ENCODE measurements around the gene IL17D. TPM values are rescaled to one million over a fixed set of nuclear protein-coding genes. Genes with fewer than 3 reads are reported as not detected.

IL17D gene
- total RNA-seq, 2 experiments from 2014 or later = 0.47 TPM; not detected in 1

DNA sequence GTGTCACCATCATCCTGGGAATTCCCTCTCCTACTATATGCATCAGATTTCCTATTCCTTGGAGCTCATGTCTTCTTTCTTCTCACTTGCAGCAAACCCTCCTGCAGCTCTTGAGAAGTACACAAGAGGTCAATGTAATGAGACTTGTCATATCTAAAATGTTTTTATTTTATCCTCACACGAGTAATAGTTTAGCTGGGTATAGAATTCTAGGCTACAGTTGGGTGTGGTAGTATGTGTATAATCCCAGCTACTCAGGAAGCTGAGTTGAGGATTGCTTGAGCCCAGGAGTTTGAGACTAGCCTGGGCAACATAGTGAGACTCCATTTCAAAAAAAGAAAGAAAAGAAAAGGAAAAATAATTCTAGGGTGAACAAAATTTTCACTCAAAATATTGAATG, 45.9 kb downstream of the IL17D start:
- H3K27ac Mint-ChIP-seq = no peak overlapping the region
- no peaks in the 10 kb centered on the region for H3K27me3 Mint-ChIP-seq
- DNase-seq = no peak
- POLR2A ChIA-PET = no interaction called here
- H3K27ac ChIP-seq (ENCODE audit: low read depth in 1 of 2, low read length in 2 of 2) = no peak overlapping the region
- peaks cover 84% of the 10 kb centered on the region for H3K36me3 Mint-ChIP-seq (ENCODE audit: low read depth)
- H3K4me1 ChIP-seq (ENCODE audit: insufficient read depth, low read length) = no peaks in the 10 kb centered on the region
- no peak overlapping the region for H3K4me3 ChIP-seq (ENCODE audit: low read length)
- TF ChIP-seq, protein P1, sequence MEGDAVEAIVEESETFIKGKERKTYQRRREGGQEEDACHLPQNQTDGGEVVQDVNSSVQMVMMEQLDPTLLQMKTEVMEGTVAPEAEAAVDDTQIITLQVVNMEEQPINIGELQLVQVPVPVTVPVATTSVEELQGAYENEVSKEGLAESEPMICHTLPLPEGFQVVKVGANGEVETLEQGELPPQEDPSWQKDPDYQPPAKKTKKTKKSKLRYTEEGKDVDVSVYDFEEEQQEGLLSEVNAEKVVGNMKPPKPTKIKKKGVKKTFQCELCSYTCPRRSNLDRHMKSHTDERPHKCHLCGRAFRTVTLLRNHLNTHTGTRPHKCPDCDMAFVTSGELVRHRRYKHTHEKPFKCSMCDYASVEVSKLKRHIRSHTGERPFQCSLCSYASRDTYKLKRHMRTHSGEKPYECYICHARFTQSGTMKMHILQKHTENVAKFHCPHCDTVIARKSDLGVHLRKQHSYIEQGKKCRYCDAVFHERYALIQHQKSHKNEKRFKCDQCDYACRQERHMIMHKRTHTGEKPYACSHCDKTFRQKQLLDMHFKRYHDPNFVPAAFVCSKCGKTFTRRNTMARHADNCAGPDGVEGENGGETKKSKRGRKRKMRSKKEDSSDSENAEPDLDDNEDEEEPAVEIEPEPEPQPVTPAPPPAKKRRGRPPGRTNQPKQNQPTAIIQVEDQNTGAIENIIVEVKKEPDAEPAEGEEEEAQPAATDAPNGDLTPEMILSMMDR (IDR thresholded peaks at IDR 0.05) = no peak
- CTCF ChIA-PET = no interaction called here
- H3K36me3 ChIP-seq (ENCODE audit: insufficient read depth, low read length) = no peaks in the 10 kb centered on the region
- no peak for ATAC-seq (ENCODE audit: poor library complexity)
- no peaks in the 10 kb centered on the region for H3K27me3 ChIP-seq (ENCODE audit: control insufficient read depth in 1 of 2, insufficient read depth in 2 of 2, low read length in 2 of 2)
- no peaks in the 10 kb centered on the region for H3K4me1 Mint-ChIP-seq (ENCODE audit: low read depth)
- peaks cover 14 to 38% of the 10 kb centered on the region in 2 experiments for H3K9me3 ChIP-seq (ENCODE audit: control insufficient read depth in 1 of 2, insufficient read depth in 1 of 2, low read length in 2 of 2)
- H3K9me3 Mint-ChIP-seq = peaks cover 35% of the 10 kb centered on the region
- intact Hi-C loops (cut with DNase I, micrococcal nuclease) = no loop called here
- H3K4me3 Mint-ChIP-seq = no peak overlapping the region

DNA sequence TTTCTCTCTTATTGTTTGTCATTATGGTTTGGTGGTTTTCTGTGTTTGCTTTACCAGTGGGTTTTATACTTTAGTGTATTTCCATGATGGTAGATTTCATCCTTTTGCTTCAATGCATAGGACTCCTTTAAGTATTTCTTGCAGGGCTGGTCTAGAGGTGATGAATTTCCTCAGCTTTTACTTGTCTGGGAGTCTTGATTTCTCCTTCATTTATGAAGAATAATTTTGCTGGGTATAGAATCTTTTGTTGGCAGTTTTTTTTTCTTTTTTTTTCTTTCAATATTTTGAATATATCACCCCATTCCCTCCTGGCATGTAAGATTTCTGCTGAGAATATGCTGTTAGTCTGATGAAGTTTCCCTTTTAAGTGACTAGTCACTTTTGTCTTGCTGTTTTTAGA, 50.5 kb downstream of the IL17D start:
- no peak overlapping the region for H3K27ac Mint-ChIP-seq
- peaks cover 87% of the 10 kb centered on the region for H3K36me3 Mint-ChIP-seq (ENCODE audit: low read depth)
- Histone ChIP-seq H3K36me3 (ENCODE audit: insufficient read depth, low read length) (peaks cover 5% of the 10 kb centered on the region), H3K9me3 (ENCODE audit: control insufficient read depth in 1 of 2, insufficient read depth in 1 of 2, low read length in 2 of 2) (peaks cover 11 to 37% of the 10 kb centered on the region in 2 experiments), H3K27ac (ENCODE audit: low read depth in 1 of 2, low read length in 2 of 2) (no peak overlapping the region), H3K27me3 (ENCODE audit: control insufficient read depth in 1 of 2, insufficient read depth in 2 of 2, low read length in 2 of 2) (no peaks in the 10 kb centered on the region), H3K4me3 (ENCODE audit: low read length) (no peak overlapping the region), H3K4me1 (ENCODE audit: insufficient read depth, low read length) (no peaks in the 10 kb centered on the region)
- ChIA-PET CTCF (no interaction called here), POLR2A (interaction anchor here (0.7 kb wide), 1 partner anchor 229 kb away, joined by 3 read pairs; the partner anchor contains the start of gene CRYL1)
- DNase-seq (no peak), ATAC-seq (ENCODE audit: poor library complexity) (no peak)
- H3K27me3 Mint-ChIP-seq = no peaks in the 10 kb centered on the region
- H3K4me3 Mint-ChIP-seq = no peak overlapping the region
- H3K9me3 Mint-ChIP-seq = peaks cover 23% of the 10 kb centered on the region
- TF ChIP-seq, protein P1 (IDR thresholded peaks at IDR 0.05) = no peak
- intact Hi-C loops (cut with DNase I, micrococcal nuclease) = no loop called here
- H3K4me1 Mint-ChIP-seq (ENCODE audit: low read depth) = no peaks in the 10 kb centered on the region

DNA sequence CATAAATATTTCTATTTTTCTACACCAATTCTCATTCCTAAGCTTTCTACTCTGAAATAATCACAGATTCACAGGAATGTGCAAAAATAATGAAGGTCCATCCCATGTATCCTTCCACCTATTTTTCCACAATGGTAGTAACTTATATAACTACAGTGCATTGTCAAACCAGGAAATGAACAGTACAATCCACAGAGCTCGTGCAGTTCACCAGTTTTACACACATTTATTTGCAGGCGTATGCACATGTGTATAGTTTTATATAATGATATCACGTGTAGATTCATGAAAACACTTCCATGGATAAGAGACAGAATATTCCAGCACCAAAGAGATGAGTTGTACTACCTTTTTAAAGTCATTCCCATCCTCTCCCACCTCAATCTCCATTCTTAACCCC, 57.4 kb downstream of the IL17D start:
- Histone ChIP-seq H3K4me1 (ENCODE audit: insufficient read depth, low read length) (no peaks in the 10 kb centered on the region), H3K27ac (ENCODE audit: low read depth in 1 of 2, low read length in 2 of 2) (no peak overlapping the region), H3K36me3 (ENCODE audit: insufficient read depth, low read length) (peaks cover 5% of the 10 kb centered on the region), H3K9me3 (ENCODE audit: control insufficient read depth in 1 of 2, insufficient read depth in 1 of 2, low read length in 2 of 2) (peaks cover 0 to 9% of the 10 kb centered on the region in 2 experiments), H3K4me3 (ENCODE audit: low read length) (no peak overlapping the region), H3K27me3 (ENCODE audit: control insufficient read depth in 1 of 2, insufficient read depth in 2 of 2, low read length in 2 of 2) (no peaks in the 10 kb centered on the region)
- intact Hi-C loops (cut with DNase I, micrococcal nuclease) = no loop called here
- no peak for DNase-seq
- Mint-ChIP-seq H3K4me3 (no peak overlapping the region), H3K4me1 (ENCODE audit: low read depth) (no peaks in the 10 kb centered on the region), H3K27me3 (no peaks in the 10 kb centered on the region), H3K9me3 (peaks cover 5% of the 10 kb centered on the region), H3K27ac (no peak overlapping the region), H3K36me3 (ENCODE audit: low read depth) (peaks cover 27% of the 10 kb centered on the region)
- ATAC-seq (ENCODE audit: poor library complexity) = no peak
- TF ChIP-seq, protein P1 (IDR thresholded peaks at IDR 0.05) = no peak
- CTCF ChIA-PET = no interaction called here
- POLR2A ChIA-PET = no interaction called here

Data from CD4-positive, alpha-beta T cell (primary cell).